ENCODE results near the gene GRB2. TPM values are rescaled to one million over a fixed set of nuclear protein-coding genes. Genes with fewer than 3 reads are reported as not detected.

Gene GRB2
- total RNA-seq, 1 donor from 2014 or later = 77.5 TPM

GRCh38 chr17:75335315-75335714 is 70.2 kb downstream of the GRB2 start:
- no peak overlapping the region for H3K4me3 ChIP-seq (ENCODE audit: low read depth, low read length)
- TF ChIP-seq CTCF (conservative IDR thresholded peaks at IDR 0.05; ENCODE audit: low read depth, low read length) = no peak
- no peak for DNase-seq (ENCODE audit: low read depth)

- TF ChIP-seq CTCF (conservative IDR thresholded peaks at IDR 0.05; ENCODE audit: low read depth, low read length) = no peak
- no peak for DNase-seq (ENCODE audit: low read depth)
- H3K4me3 ChIP-seq (ENCODE audit: low read depth, low read length) = no peak overlapping the region
Observed at GRCh38 chr17:75334723-75335122, 70.8 kb downstream of the GRB2 start.

GRCh38 chr17:75331671-75332070 is 73.8 kb downstream of the GRB2 start:
- TF ChIP-seq CTCF (conservative IDR thresholded peaks at IDR 0.05; ENCODE audit: low read depth, low read length) = no peak
- no peak for DNase-seq (ENCODE audit: low read depth)
- H3K4me3 ChIP-seq (ENCODE audit: low read depth, low read length) = no peak overlapping the region

GRCh38 chr17:75327757-75328156 is 77.7 kb downstream of the GRB2 start:
- DNase-seq (ENCODE audit: low read depth) = no peak
- TF ChIP-seq CTCF (conservative IDR thresholded peaks at IDR 0.05; ENCODE audit: low read depth, low read length) = no peak
- no peak overlapping the region for H3K4me3 ChIP-seq (ENCODE audit: low read depth, low read length)

- DNase-seq (ENCODE audit: low read depth) = no peak
- no peak overlapping the region for H3K4me3 ChIP-seq (ENCODE audit: low read depth, low read length)
- no peak for TF ChIP-seq CTCF (conservative IDR thresholded peaks at IDR 0.05; ENCODE audit: low read depth, low read length)
Observed at GRCh38 chr17:75326226-75326848, 79.1 kb downstream of the GRB2 start.

- H3K4me3 ChIP-seq (ENCODE audit: low read depth, low read length) = no peak overlapping the region
- TF ChIP-seq CTCF (conservative IDR thresholded peaks at IDR 0.05; ENCODE audit: low read depth, low read length) = no peak
- no peak for DNase-seq (ENCODE audit: low read depth)
Observed at GRCh38 chr17:75325827-75326225, 79.7 kb downstream of the GRB2 start.

GRCh38 chr17:75325348-75325747 is 80.1 kb downstream of the GRB2 start:
- no peak for TF ChIP-seq CTCF (conservative IDR thresholded peaks at IDR 0.05; ENCODE audit: low read depth, low read length)
- H3K4me3 ChIP-seq (ENCODE audit: low read depth, low read length) = no peak overlapping the region
- DNase-seq (ENCODE audit: low read depth) = no peak

All from epithelial cell of proximal tubule (primary cell).